A549 (cell line): ENCODE data around the gene STAB2.

Source experiments
- CTCF ChIP-seq: fragments of >200 bp; sonication (Bioruptor Twin); formaldehyde crosslinking; IDR thresholded peaks from 3 replicates; pipeline ENCODE4 v1.5.1; 2016
- EP300 ChIP-seq, 2 experiments: fragments of >200 bp; sonication (Bioruptor Twin); formaldehyde crosslinking; IDR thresholded peaks; 2 replicates in 1 of 2; 3 replicates in 1 of 2; pipeline ENCODE4 v1.6.1; 2016 to 2017
- HEYL ChIP-seq: fragments of 250-450 bp; sonication (Bioruptor Pico); IDR thresholded peaks from 2 replicates; pipeline ENCODE4 v1.8.0; 2021; ENCODE audit warnings: mild to moderate bottlenecking, moderate library complexity
- MAFK ChIP-seq: fragments of 450-650 bp; IDR thresholded peaks from 2 replicates; pipeline ENCODE4 v1.6.1; 2014; ENCODE audit not compliant: partially characterized antibody
- MYC ChIP-seq: IDR thresholded peaks from 2 replicates; pipeline ENCODE4 v1.6.1; 2012; ENCODE audit warnings: mild to moderate bottlenecking, inconsistent platforms, low read length, improper control_type of control experiment, borderline replicate concordance
- NFE2L2 ChIP-seq: fragments of 150-350 bp; conservative IDR thresholded peaks from 2 replicates; pipeline ENCODE4 v1.6.1; 2014; ENCODE audit warnings: low read length
- NR3C1 ChIP-seq: fragments of >200 bp; sonication (Bioruptor Twin); formaldehyde crosslinking; IDR thresholded peaks from 3 replicates; pipeline ENCODE4 v1.6.1; 2017
- POLR2A ChIP-seq: IDR thresholded peaks from 2 replicates; pipeline ENCODE4 v1.6.1; 2012; ENCODE audit warnings: mild to moderate bottlenecking, low read length
- RFX5 ChIP-seq: fragments of 450-650 bp; IDR thresholded peaks from 2 replicates; pipeline ENCODE4 v1.7.1; 2014; ENCODE audit warnings: antibody characterized with exemption, mild to moderate bottlenecking, moderate library complexity
- SMC3 ChIP-seq: fragments of >200 bp; sonication (Bioruptor Twin); formaldehyde crosslinking; IDR thresholded peaks from 3 replicates; pipeline ENCODE4 v1.6.1; 2018; ENCODE audit warnings: inconsistent platforms

GRCh38 chr12:103705927-103706326 is 118.9 kb downstream of the STAB2 start:
- TF ChIP-seq EP300 (IDR thresholded peaks at IDR 0.05) (no peak), CTCF (peak; percentile 22; the same call in 1 of the 3 replicates), MAFK (no peak), NFE2L2 (no peak), SMC3 (0 out of 3 replicates have a peak, but pooled peaks have one; percentile 8), POLR2A (no peak), RFX5 (no peak), NR3C1 (no peak), HEYL (CRISPR knock-in tag) (no peak), MYC (no peak)
